ENCODE measurements around the gene ANO9.
"Not testable (repeated sequence)": the region's sequence is repeated elsewhere in the genome, so short reads cannot be mapped to it uniquely, and the experiment has no call there.

ANO9 gene

GRCh38 chr11:415640-416041 lies 26.2 kb downstream of the ANO9 start:
- no peak for DNase-seq (ENCODE audit: low read depth)
- TF ChIP-seq, protein P1, sequence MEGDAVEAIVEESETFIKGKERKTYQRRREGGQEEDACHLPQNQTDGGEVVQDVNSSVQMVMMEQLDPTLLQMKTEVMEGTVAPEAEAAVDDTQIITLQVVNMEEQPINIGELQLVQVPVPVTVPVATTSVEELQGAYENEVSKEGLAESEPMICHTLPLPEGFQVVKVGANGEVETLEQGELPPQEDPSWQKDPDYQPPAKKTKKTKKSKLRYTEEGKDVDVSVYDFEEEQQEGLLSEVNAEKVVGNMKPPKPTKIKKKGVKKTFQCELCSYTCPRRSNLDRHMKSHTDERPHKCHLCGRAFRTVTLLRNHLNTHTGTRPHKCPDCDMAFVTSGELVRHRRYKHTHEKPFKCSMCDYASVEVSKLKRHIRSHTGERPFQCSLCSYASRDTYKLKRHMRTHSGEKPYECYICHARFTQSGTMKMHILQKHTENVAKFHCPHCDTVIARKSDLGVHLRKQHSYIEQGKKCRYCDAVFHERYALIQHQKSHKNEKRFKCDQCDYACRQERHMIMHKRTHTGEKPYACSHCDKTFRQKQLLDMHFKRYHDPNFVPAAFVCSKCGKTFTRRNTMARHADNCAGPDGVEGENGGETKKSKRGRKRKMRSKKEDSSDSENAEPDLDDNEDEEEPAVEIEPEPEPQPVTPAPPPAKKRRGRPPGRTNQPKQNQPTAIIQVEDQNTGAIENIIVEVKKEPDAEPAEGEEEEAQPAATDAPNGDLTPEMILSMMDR (conservative IDR thresholded peaks at IDR 0.05; ENCODE audit: control insufficient read depth, insufficient read depth, low read depth, low read length) = no peak
- H3K4me3 ChIP-seq (ENCODE audit: control insufficient read depth, low read depth, low read length) = no peak overlapping the region

DNA sequence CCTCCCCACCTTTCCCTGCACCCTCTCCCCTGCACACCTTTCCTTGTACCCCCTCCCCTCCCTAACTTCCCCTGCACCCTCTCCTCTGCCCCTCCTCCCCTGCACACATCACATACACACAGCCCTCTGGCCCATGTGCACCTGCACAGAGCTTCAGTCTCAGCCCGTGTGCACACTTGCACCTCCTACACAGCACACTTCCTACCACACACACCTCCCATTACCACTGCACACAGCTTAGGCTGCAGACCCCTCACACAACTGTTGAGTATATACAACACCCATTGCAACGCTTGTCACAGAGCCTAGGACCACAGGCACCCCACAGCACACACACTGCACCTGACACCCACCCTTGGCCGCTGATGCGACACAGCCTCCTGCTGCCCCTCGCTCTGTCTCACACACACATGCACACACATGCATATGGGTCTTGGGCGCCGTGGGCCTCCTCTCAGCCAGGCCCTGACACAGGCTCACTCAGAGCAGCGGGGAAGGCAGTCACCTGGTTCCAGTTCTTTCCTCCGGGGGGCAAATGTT lies 27.4 kb downstream of the ANO9 start:
- no peak for DNase-seq (ENCODE audit: low read depth)
- H3K4me3 ChIP-seq (ENCODE audit: control insufficient read depth, low read depth, low read length) = no peak overlapping the region

GRCh38 chr11:413120-414081 lies 28.4 kb downstream of the ANO9 start:
- no peak overlapping the region for H3K4me3 ChIP-seq (ENCODE audit: control insufficient read depth, low read depth, low read length)
- DNase-seq (ENCODE audit: low read depth) = no peak
- TF ChIP-seq, protein P1 (conservative IDR thresholded peaks at IDR 0.05; ENCODE audit: control insufficient read depth, insufficient read depth, low read depth, low read length) = no peak

More for the DNA sequence above, 27.4 kb downstream of the ANO9 start:
- TF ChIP-seq, protein P1 (conservative IDR thresholded peaks at IDR 0.05; ENCODE audit: control insufficient read depth, insufficient read depth, low read depth, low read length) = no peak

DNA sequence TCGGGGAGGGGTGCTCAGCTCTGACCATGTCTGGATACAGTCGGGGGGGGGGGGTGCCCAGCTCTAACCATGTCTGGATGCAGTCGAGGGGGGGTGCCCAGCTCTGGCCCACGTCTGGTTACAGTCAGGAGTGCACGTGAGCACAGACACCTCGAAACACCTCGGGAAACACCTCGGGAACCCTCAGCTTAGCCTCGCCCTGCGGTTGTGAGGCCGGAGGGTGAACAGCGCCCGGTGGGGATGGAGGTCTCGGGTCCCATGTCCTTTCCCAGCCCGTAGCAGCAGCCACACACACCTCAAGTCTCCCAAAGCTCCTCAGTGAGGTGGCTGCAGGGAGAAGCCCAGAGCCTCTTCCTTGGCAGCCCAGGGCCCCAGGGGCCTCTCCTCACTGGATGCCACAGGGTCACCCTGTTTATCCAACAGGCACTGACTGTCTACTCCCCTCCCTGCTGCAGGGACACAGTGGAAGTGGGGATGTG lies 29.1 kb downstream of the ANO9 start:
- no peak overlapping the region for H3K4me3 ChIP-seq (ENCODE audit: control insufficient read depth, low read depth, low read length)
- TF ChIP-seq, protein P1 (conservative IDR thresholded peaks at IDR 0.05; ENCODE audit: control insufficient read depth, insufficient read depth, low read depth, low read length) = no peak
- no peak for DNase-seq (ENCODE audit: low read depth)

GRCh38 chr11:411520-411919 lies 30.3 kb downstream of the ANO9 start:
- DNase-seq (ENCODE audit: low read depth); H3K4me3 ChIP-seq (ENCODE audit: control insufficient read depth, low read depth, low read length): not testable (repeated sequence)

DNA sequence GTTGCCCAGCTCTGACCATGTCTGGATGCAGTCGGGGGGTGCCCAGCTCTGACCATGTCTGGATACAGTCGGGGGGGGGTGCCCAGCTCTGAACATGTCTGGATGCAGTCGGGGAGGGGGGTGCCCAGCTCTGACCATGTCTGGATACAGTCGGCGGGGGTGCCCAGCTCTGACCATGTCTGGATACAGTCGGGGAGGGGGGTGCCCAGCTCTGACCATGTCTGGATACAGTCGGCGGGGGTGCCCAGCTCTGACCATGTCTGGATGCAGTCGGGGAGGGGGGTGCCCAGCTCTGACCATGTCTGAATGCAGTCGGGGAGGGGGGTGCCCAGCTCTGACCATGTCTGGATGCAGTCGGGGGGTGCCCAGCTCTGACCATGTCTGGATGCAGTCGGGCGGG lies 31.1 kb downstream of the ANO9 start:
- DNase-seq (ENCODE audit: low read depth); H3K4me3 ChIP-seq (ENCODE audit: control insufficient read depth, low read depth, low read length): not testable (repeated sequence)

GRCh38 chr11:409600-410483 lies 32.0 kb downstream of the ANO9 start:
- TF ChIP-seq, protein P1 (conservative IDR thresholded peaks at IDR 0.05; ENCODE audit: control insufficient read depth, insufficient read depth, low read depth, low read length) = no peak
- no peak for DNase-seq (ENCODE audit: low read depth)

More at GRCh38 chr11:409600-410483, 32.0 kb downstream of the ANO9 start:
- H3K4me3 ChIP-seq (ENCODE audit: control insufficient read depth, low read depth, low read length) = no peak overlapping the region

All from fibroblast of mammary gland (primary cell).